GM23248 (cell line): ENCODE measurements around the gene DHRS1. TPM values are rescaled to one million over a fixed set of nuclear protein-coding genes. Genes with fewer than 3 reads are reported as not detected.
"Not testable (repeated sequence)": the region's sequence is repeated elsewhere in the genome, so short reads cannot be mapped to it uniquely, and the experiment has no call there.

Experiments used
- DNase-seq: peaks from one replicate; pipeline ENCODE4 v3.0.0-alpha.2; 2015
- H2AFZ ChIP-seq: fragments of 200-600 bp; sonication (generic); 2 replicates; pipeline ENCODE4 v1.6.1; 2016; ENCODE audit warnings: antibody characterized with exemption
- H3F3A ChIP-seq: fragments of 200-600 bp; sonication (generic); 2 replicates; pipeline ENCODE4 v1.6.1; 2016; ENCODE audit warnings: mild to moderate bottlenecking, antibody characterized with exemption, mixed run types; ENCODE audit not compliant: insufficient read depth
- H3K27ac ChIP-seq: fragments of 200-600 bp; sonication (generic); 2 replicates; pipeline ENCODE4 v1.5.1; 2016; ENCODE audit warnings: mild to moderate bottlenecking
- H3K27me3 ChIP-seq: fragments of 200-600 bp; sonication (generic); replicated peaks from 2 replicates; pipeline ENCODE4 v1.6.1; 2016; ENCODE audit warnings: mild to moderate bottlenecking; ENCODE audit not compliant: insufficient read depth
- H3K36me3 ChIP-seq: fragments of 200-600 bp; sonication (generic); 2 replicates; pipeline ENCODE4 v1.6.1; 2016; ENCODE audit warnings: low read depth, mild to moderate bottlenecking
- H3K4me1 ChIP-seq: fragments of 200-600 bp; sonication (generic); 2 replicates; pipeline ENCODE4 v1.6.1; 2016; ENCODE audit warnings: mild to moderate bottlenecking; ENCODE audit not compliant: insufficient read depth
- H3K4me2 ChIP-seq: fragments of 200-600 bp; sonication (generic); one replicate; pipeline ENCODE4 v1.6.1; 2016; ENCODE audit warnings: mild to moderate bottlenecking; ENCODE audit not compliant: unreplicated experiment
- H3K4me3 ChIP-seq: fragments of 200-600 bp; sonication (generic); 2 replicates; pipeline ENCODE4 v1.5.1; 2016; ENCODE audit warnings: mild to moderate bottlenecking
- H3K79me2 ChIP-seq: fragments of 200-600 bp; sonication (generic); 2 replicates; pipeline ENCODE4 v1.6.1; 2016; ENCODE audit warnings: mild to moderate bottlenecking; ENCODE audit not compliant: insufficient read depth
- H3K9ac ChIP-seq: fragments of 200-600 bp; sonication (generic); 2 replicates; pipeline ENCODE4 v1.6.1; 2016; ENCODE audit warnings: mild to moderate bottlenecking
- H3K9me2 ChIP-seq: fragments of 200-600 bp; sonication (generic); 2 replicates; pipeline ENCODE4 v1.6.1; 2016; ENCODE audit warnings: mixed run types, mild to moderate bottlenecking, moderate library complexity; ENCODE audit not compliant: insufficient read depth
- H3K9me3 ChIP-seq: fragments of 200-600 bp; sonication (generic); one replicate; pipeline ENCODE4 v1.6.1; 2017; ENCODE audit warnings: low read depth
- H4K20me1 ChIP-seq: fragments of 200-600 bp; sonication (generic); 2 replicates; pipeline ENCODE4 v1.6.0; 2016; ENCODE audit not compliant: insufficient read depth
- EZH2 ChIP-seq: fragments of 200-600 bp; sonication (generic); IDR thresholded peaks from 2 replicates; pipeline ENCODE4 v1.6.1; 2018; ENCODE audit warnings: antibody characterized with exemption, mild to moderate bottlenecking; ENCODE audit not compliant: insufficient read depth, poor library complexity, severe bottlenecking
- EZH2phosphoT487 ChIP-seq: fragments of 200-600 bp; sonication (generic); IDR thresholded peaks from 2 replicates; pipeline ENCODE4 v1.6.1; 2018; ENCODE audit warnings: antibody characterized with exemption, moderate library complexity, mild to moderate bottlenecking, low read depth; ENCODE audit not compliant: insufficient read depth
- WGBS, 2 experiments: methylation state at CpG; one replicate each; pipeline ENCODE4 v1.1.6; 2015 to 2017; ENCODE audit warnings: low lambda C conversion rate in 2 of 2, low coverage in 1 of 2; ENCODE audit errors: missing lambda C conversion rate in 2 of 2; 5-methylcytosine and 5-hydroxymethylcytosine counted together
- in situ Hi-C: fragments of 300-500 bp; cut with MboI; formaldehyde crosslinking; loops from 2 replicates; pipeline ENCODE4 v1.15.0; 2020
- polyA plus RNA-seq: library from polyadenylated mRNA; unstranded; fragments of >200 nt; fragmentation: Nextera tagmentation; extraction: Ambion mirVana; gene quantifications from 2 replicates; pipeline ENCODE4 v1.2.1, GENCODE V29; 2016
- total RNA-seq: library from RNA; depleted of rRNA; stranded (reverse); fragments of >200 nt; shearing (Covaris generic); gene quantifications from 2 replicates; pipeline ENCODE4 v1.2.3, GENCODE V29; 2014

The DHRS1 gene
- total and polyA plus RNA-seq, 2 experiments from 2014 or later: 12.8 to 31.0 TPM

DNA sequence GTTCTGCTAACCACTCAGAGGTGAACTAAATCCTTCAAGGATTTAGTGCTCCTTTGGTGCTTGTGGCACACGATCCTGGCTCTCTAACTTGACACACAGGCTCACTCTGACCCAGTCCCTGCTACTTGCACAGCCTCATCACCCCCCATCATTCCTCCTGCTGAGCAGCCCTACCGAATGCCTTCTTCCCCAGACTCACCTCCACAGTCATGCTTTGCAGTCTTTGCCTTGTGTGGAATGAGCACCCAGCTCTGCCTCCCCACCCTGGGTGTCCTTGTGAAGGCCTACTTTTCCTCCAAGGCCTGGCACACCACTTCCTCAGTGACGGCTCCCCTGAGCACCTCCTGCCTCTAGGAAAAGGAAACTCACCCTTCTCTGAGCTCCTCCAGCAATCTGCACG is 49.2 kb downstream of the DHRS1 start:
- Histone ChIP-seq H3K4me1 (peaks cover 10% of the 10 kb centered on the region), H3K36me3 (no peaks in the 10 kb centered on the region), H3K27me3 (no peaks in the 10 kb centered on the region), H3K9me3 (no peaks in the 10 kb centered on the region), H3F3A (peaks cover 16% of the 10 kb centered on the region; the same call in 1 of the 2 replicates), H3K79me2 (no peaks in the 10 kb centered on the region), H3K27ac (no peak overlapping the region), H3K9ac (no peak overlapping the region), H3K4me3 (no peak overlapping the region), H4K20me1 (no peaks in the 10 kb centered on the region), H3K4me2 (no peak overlapping the region), H2AFZ (no peak overlapping the region), H3K9me2 (no peaks in the 10 kb centered on the region)
- in situ Hi-C loops: no loop called here
- WGBS, 2 experiments: 66 to 72% methylated on average over 4 of the region's 4 CpGs
- TF ChIP-seq EZH2 (no peak), EZH2phosphoT487 (no peak)
- DNase-seq: no peak

DNA sequence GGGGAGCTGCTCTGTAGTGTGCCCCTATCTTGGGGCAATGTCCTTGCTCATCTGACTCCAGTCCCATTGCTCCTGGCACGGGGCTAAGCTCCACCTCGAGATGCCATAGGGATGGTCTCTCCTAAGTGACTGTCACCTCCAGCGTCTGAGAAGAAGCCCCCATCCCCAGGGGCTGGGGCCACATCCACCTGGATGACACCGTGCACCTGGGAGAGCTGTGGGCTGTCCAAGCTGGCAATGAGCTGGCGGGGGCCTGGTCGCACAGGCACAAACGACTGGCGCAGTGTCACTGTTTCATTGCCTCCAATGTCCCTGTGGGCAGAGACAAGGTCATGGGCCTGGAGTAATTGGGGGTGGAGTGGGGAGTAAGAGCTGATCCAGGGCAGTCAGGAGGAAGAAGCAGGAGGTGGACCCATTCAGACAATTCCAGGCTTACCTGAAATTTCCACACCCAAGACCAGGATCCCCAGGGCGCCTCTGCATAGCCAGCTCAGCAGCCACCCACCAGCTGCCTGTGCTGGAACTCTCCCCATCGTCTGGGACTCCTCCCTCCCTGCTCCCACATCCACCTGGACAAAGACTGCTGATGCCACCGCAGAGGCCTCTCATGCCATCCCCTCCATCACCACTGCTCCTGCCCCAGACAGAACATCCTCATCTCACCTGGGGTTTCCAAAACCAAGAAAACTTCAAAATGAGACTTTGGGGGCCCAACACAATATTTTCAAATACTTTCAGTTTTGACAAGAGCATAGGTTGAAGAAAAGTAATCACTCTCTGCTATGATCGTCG is 50.2 kb downstream of the DHRS1 start:
- Histone ChIP-seq H3K4me1 (peaks cover 10% of the 10 kb centered on the region), H3K4me2 (no peak overlapping the region), H3K9ac (no peak overlapping the region), H3K27me3 (no peaks in the 10 kb centered on the region), H3K9me3 (no peaks in the 10 kb centered on the region), H2AFZ (no peak overlapping the region), H3K36me3 (no peaks in the 10 kb centered on the region), H3F3A (peaks cover 16% of the 10 kb centered on the region; the same call in 1 of the 2 replicates), H4K20me1 (no peaks in the 10 kb centered on the region), H3K79me2 (no peaks in the 10 kb centered on the region), H3K27ac (no peak overlapping the region), H3K4me3 (no peak overlapping the region), H3K9me2 (no peaks in the 10 kb centered on the region)
- WGBS, 2 experiments: 69 to 72% methylated on average over 13 of the region's 13 CpGs
- DNase-seq: no peak
- TF ChIP-seq EZH2phosphoT487 (no peak), EZH2 (no peak)
- in situ Hi-C loops: loop anchor here (10.0 kb wide), 1 partner anchor 45 kb away; the partner anchor contains the start of genes DHRS1 and NOP9

DNA sequence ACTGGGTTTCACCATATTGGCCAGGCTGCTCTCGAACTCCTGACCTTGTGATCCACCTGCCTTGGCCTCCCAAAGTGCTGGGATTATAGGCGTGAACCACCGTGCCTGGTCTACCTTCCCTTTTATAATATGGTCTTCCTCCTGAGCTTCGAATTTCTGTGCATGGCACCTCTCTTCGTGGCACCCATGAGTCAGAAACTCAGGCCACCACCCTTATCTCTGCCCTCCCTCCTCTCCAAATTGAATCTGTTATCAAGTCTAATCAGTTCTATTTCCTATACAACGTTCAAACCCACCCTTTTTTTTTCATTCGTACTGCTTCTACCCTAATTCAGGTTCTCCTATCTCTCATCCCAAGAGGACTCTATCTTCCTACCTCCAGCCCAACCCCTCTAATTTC is 52.2 kb downstream of the DHRS1 start:
- Histone ChIP-seq H3K27me3 (no peaks in the 10 kb centered on the region), H2AFZ (no peak overlapping the region), H3K9ac (no peak overlapping the region), H3F3A (peaks cover 26% of the 10 kb centered on the region), H3K4me2 (no peak overlapping the region), H3K36me3 (no peaks in the 10 kb centered on the region), H3K9me2 (no peaks in the 10 kb centered on the region), H3K27ac (no peak overlapping the region), H4K20me1 (no peaks in the 10 kb centered on the region), H3K79me2 (no peaks in the 10 kb centered on the region), H3K9me3 (no peaks in the 10 kb centered on the region), H3K4me3 (no peak overlapping the region), H3K4me1 (peaks cover 16% of the 10 kb centered on the region)
- 77 to 81% methylated on average over 7 of the region's 7 CpGs for WGBS, 2 experiments
- TF ChIP-seq EZH2 (no peak), EZH2phosphoT487 (no peak)
- DNase-seq: no peak
- in situ Hi-C loops: loop anchor here (10.0 kb wide), 1 partner anchor 47 kb away; the partner anchor contains the start of genes DHRS1 and NOP9

DNA sequence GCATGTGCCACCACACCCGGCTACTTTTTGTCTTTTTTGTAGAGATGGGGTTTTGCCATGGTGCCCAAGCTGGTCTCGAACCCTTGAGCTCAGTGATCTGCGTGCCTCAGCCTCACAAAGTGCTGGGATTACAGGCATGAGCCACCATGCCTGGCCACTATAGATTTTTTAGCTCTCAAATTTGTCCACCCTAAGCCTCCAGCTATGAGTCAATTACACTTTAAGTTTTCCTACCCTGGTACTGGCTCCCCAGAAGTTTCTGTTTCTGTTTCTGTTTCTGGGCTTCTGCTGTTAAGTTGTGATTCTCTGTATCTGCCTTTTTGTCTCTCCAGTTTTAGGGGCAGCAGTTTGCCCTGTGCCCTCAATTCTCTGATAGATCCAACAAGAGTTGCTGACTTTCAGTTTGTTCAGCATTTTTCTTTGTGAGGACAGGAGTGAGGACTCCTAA is 52.8 kb downstream of the DHRS1 start:
- H3K36me3 ChIP-seq: no peaks in the 10 kb centered on the region
- peaks cover 20% of the 10 kb centered on the region for H3F3A ChIP-seq
- no peak overlapping the region for H3K4me3 ChIP-seq
- H3K9ac ChIP-seq: no peak overlapping the region
- TF ChIP-seq EZH2 (no peak), EZH2phosphoT487 (no peak)
- H3K27ac ChIP-seq: no peak overlapping the region
- 46 to 50% methylated on average over 3 of the region's 3 CpGs for whole genome bisulfite sequencing, 2 experiments
- no peak for DNase-seq
- no peak overlapping the region for H2AFZ ChIP-seq
- no peak overlapping the region for H3K4me2 ChIP-seq
- peaks cover 3% of the 10 kb centered on the region for H3K79me2 ChIP-seq
- in situ Hi-C loops: loop anchor here (10.0 kb wide), 1 partner anchor 48 kb away; the partner anchor contains the start of genes DHRS1 and NOP9
- H4K20me1 ChIP-seq: no peaks in the 10 kb centered on the region
- no peaks in the 10 kb centered on the region for H3K27me3 ChIP-seq
- H3K9me2 ChIP-seq: no peaks in the 10 kb centered on the region
- H3K9me3 ChIP-seq: no peaks in the 10 kb centered on the region
- peaks cover 11% of the 10 kb centered on the region for H3K4me1 ChIP-seq

DNA sequence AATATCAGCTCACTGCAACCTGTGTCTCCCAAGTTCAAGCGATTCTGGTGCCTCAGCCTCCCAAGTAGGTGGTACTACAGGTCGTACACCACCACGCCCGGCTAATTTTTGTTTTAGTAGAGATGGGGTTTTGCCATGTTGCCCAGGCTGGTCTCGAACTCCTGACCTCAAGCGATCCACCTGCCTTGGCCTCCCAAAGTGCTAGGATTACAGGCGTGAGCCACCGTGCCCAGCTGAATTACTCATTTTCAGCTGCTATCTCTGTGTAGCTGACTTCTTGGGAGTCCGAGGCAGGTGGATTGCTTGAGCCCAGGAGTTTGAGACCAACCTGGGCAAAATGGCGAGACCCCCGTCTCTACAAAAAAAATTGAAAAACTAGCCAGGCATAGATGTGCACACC is 54.2 kb downstream of the DHRS1 start:
- not testable (repeated sequence) for H3K9me2 ChIP-seq, H3K9me3 ChIP-seq, H3K36me3 ChIP-seq, H3K27me3 ChIP-seq, H2AFZ ChIP-seq, H3K27ac ChIP-seq, H3K4me2 ChIP-seq, DNase-seq, H3K9ac ChIP-seq, H3K4me3 ChIP-seq, H4K20me1 ChIP-seq
- peaks cover 17% of the 10 kb centered on the region for H3K79me2 ChIP-seq
- H3K4me1 ChIP-seq: peaks cover 19% of the 10 kb centered on the region
- in situ Hi-C loops: loop anchor here (10.0 kb wide), 1 partner anchor 49 kb away; the partner anchor contains the start of genes DHRS1 and NOP9
- WGBS, 2 experiments: 94 to 96% methylated on average over 11 of the region's 11 CpGs
- peaks cover 19% of the 10 kb centered on the region for H3F3A ChIP-seq
